NCI-H2227 treated with DMSO at 0.1 percent for 48 hours (cell line): ENCODE results near the gene STUM.

Experiments used
- DNase-seq: peaks from one replicate; lab custom pipeline; 2025; lab: John Stamatoyannopoulos, UW

The STUM gene

GRCh38 chr1:226640321-226641136 is 92.0 kb downstream of the STUM start:
- no peak for DNase-seq

GRCh38 chr1:226641671-226642231 is 93.2 kb downstream of the STUM start:
- no peak for DNase-seq

GRCh38 chr1:226642421-226642820 is 93.9 kb downstream of the STUM start:
- no peak for DNase-seq

- no peak for DNase-seq
These were observed 94.6 kb downstream of the STUM start for GRCh38 chr1:226643177-226643576.

GRCh38 chr1:226643611-226644540 is 95.3 kb downstream of the STUM start:
- no peak for DNase-seq

GRCh38 chr1:226644541-226645176 is 96.1 kb downstream of the STUM start:
- no peak for DNase-seq

GRCh38 chr1:226645279-226645976 is 96.9 kb downstream of the STUM start:
- no peak for DNase-seq

- DNase-seq = no peak
These were observed 97.7 kb downstream of the STUM start for GRCh38 chr1:226646026-226646869.

GRCh38 chr1:226646870-226647449 is 98.4 kb downstream of the STUM start:
- no peak for DNase-seq

GRCh38 chr1:226647719-226648118 is 99.2 kb downstream of the STUM start:
- DNase-seq = no peak

GRCh38 chr1:226648421-226648820 is 99.9 kb downstream of the STUM start:
- DNase-seq = no peak

- no peak for DNase-seq
These were observed 100.7 kb downstream of the STUM start for GRCh38 chr1:226649244-226649643.

- DNase-seq = no peak
These were observed 101.2 kb downstream of the STUM start for GRCh38 chr1:226649780-226650179.

GRCh38 chr1:226650236-226650841 is 101.8 kb downstream of the STUM start:
- DNase-seq = no peak

- no peak for DNase-seq
These were observed 102.6 kb downstream of the STUM start for GRCh38 chr1:226651041-226651731.

GRCh38 chr1:226651732-226652105 is 103.2 kb downstream of the STUM start:
- no peak for DNase-seq

GRCh38 chr1:226652613-226653012 is 104.0 kb downstream of the STUM start:
- DNase-seq = no peak

- DNase-seq = no peak
These were observed 104.9 kb downstream of the STUM start for GRCh38 chr1:226653311-226653921.
